Keratinocyte (primary cell): ENCODE data around the gene CYB5R4. TPM values are rescaled to one million over a fixed set of nuclear protein-coding genes. Genes with fewer than 3 reads are reported as not detected.

Source experiments
- DNase-seq: peaks from one replicate; pipeline ENCODE4 v3.0.0-alpha.2; 2011; ENCODE audit warnings: low read depth, missing footprints, low spot score
- FAIRE-seq: peaks from 2 replicates; lab custom pipeline; 2011; peaks lifted over from hg19 to GRCh38; lab: Jason Lieb, UNC
- H2AFZ ChIP-seq: 2 replicates; pipeline ENCODE4 v1.6.0; 2012; ENCODE audit warnings: low read length, control low read depth, inconsistent platforms; ENCODE audit not compliant: control insufficient read depth
- H3K27ac ChIP-seq: 2 replicates; pipeline ENCODE4 v1.5.1; 2011; ENCODE audit warnings: low read length; ENCODE audit not compliant: control insufficient read depth, insufficient read depth
- H3K27me3 ChIP-seq: 3 replicates; pipeline ENCODE4 v1.6.0; 2011; ENCODE audit warnings: low read length; ENCODE audit not compliant: control insufficient read depth, insufficient read depth; ENCODE audit errors: extremely low read depth
- H3K36me3 ChIP-seq, 2 experiments: 2 replicates in 1 of 2; 3 replicates in 1 of 2; pipeline ENCODE4 v1.5.1; 2011; ENCODE audit warnings: low read length in 2 of 2, mild to moderate bottlenecking in 1 of 2; ENCODE audit not compliant: control insufficient read depth in 2 of 2, insufficient read depth in 2 of 2; ENCODE audit errors: extremely low read depth in 1 of 2
- H3K4me1 ChIP-seq: 3 replicates; pipeline ENCODE4 v1.5.1; 2011; ENCODE audit warnings: low read length; ENCODE audit not compliant: control insufficient read depth, insufficient read depth; ENCODE audit errors: extremely low read depth
- H3K4me2 ChIP-seq: 3 replicates; pipeline ENCODE4 v1.6.0; 2011; ENCODE audit warnings: low read depth, low read length; ENCODE audit not compliant: control insufficient read depth, insufficient read depth; ENCODE audit errors: extremely low read depth
- H3K4me3 ChIP-seq, 3 experiments: fragments of 200-600 bp in 1 of 3; sonication (generic) in 1 of 3; 2 replicates in 2 of 3; 3 replicates in 1 of 3; pipeline ENCODE4 v1.5.1; 2011 to 2016; ENCODE audit warnings: low read length in 3 of 3, mild to moderate bottlenecking in 3 of 3, control low read depth in 2 of 3, inconsistent platforms in 1 of 3, low read depth in 1 of 3, mixed read lengths in 1 of 3, mixed run types in 1 of 3, moderate library complexity in 1 of 3; ENCODE audit not compliant: control insufficient read depth in 2 of 3, insufficient read depth in 2 of 3; ENCODE audit errors: extremely low read depth in 1 of 3
- H3K79me2 ChIP-seq: 2 replicates; pipeline ENCODE4 v1.6.0; 2012; ENCODE audit warnings: low read length; ENCODE audit not compliant: control insufficient read depth, insufficient read depth
- H3K9ac ChIP-seq: 3 replicates; pipeline ENCODE4 v1.6.0; 2011; ENCODE audit warnings: low read length; ENCODE audit not compliant: control insufficient read depth, insufficient read depth; ENCODE audit errors: extremely low read depth
- H3K9me1 ChIP-seq: 3 replicates; pipeline ENCODE4 v1.6.0; 2011; ENCODE audit warnings: low read length; ENCODE audit not compliant: control insufficient read depth, insufficient read depth; ENCODE audit errors: extremely low read depth
- H3K9me3 ChIP-seq: 2 replicates; pipeline ENCODE4 v1.5.1; 2012; ENCODE audit warnings: low read depth, low read length; ENCODE audit not compliant: control insufficient read depth
- H4K20me1 ChIP-seq: 3 replicates; pipeline ENCODE4 v1.6.0; 2011; ENCODE audit warnings: low read length; ENCODE audit not compliant: control insufficient read depth, insufficient read depth; ENCODE audit errors: extremely low read depth
- EZH2 ChIP-seq: IDR thresholded peaks from one replicate; pipeline ENCODE4 v1.6.1; 2012; ENCODE audit warnings: inconsistent platforms, mild to moderate bottlenecking, low read length, moderate library complexity
- dilution Hi-C: fragments of 300-500 bp; cut with MboI; formaldehyde crosslinking; loops from one replicate; pipeline ENCODE4 v1.7.0; 2020; ENCODE audit warnings: low sequenced_read_pairs; ENCODE audit not compliant: extremely low pct_ligation_motif_present
- polyA plus RNA-seq, 5 experiments: library from polyadenylated mRNA; depleted of rRNA in 3 of 5; stranded (reverse) in 3 of 5; stranded (forward) in 1 of 5; unstranded in 1 of 5; fragments of >200 nt; gene quantifications; 1 replicate in 1 of 5; 2 replicates in 3 of 5; 3 replicates in 1 of 5; pipeline versions ENCODE4 v1.2.1 to v1.2.3, GENCODE V29; 2011 to 2012; ENCODE audit warnings: missing spikeins in 2 of 5, low read depth in 1 of 5, low replicate concordance in 1 of 5
- TF ChIP-seq, protein P1 (sequence below), 3 experiments: IDR thresholded peaks in 1 of 3; conservative IDR thresholded peaks in 1 of 3; optimal IDR thresholded peaks in 1 of 3; 2 replicates in 2 of 3; 3 replicates in 1 of 3; pipeline versions ENCODE3 to v1.5.1; 2011; ENCODE audit warnings: low read length in 3 of 3, mild to moderate bottlenecking in 3 of 3, moderate library complexity in 2 of 3, control low read depth in 1 of 3, inconsistent platforms in 1 of 3; ENCODE audit not compliant: insufficient read depth in 2 of 3; ENCODE audit errors: extremely low read depth in 1 of 3

CYB5R4 gene
- polyA plus RNA-seq, 1 donor (not counting 4 experiments of a cell fraction or from before 2014, with no cell fraction given) = 14.0 TPM

DNA sequence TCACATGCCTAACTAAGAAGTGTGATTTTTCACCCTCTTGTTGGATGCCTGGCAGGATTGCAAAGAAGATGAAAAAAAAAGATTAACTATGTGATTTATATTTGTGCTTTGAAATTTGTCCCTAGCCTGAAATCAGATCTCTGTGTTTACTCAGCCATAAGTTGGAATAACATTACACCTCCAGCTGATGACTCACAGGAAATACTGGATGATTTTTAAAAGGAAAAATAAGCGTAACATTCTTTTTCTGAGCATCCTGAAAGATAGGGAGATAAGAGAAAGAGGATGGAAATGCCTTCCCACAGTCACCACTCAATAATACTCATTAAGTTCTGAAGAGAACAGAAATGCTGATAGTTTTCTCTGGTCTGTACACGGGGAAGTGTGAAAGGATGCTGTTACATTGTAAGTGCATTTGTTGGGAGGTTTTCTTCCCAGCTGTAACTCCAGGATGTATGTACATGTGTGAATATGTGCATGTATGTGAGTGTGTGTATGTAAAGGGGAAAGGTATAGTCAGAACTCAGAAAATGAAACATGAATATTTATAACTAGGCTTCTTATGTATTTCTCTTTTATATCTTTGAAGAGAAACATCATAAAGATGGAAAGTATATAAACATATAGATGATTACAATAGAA is 43.7 kb upstream of the CYB5R4 start:
- no peaks in the 10 kb centered on the region for H3K36me3 ChIP-seq
- FAIRE-seq = no peak
- H3K27ac ChIP-seq = no peak overlapping the region
- DNase-seq = no peak
- H3K27me3 ChIP-seq = no peaks in the 10 kb centered on the region
- no peaks in the 10 kb centered on the region for H4K20me1 ChIP-seq
- H3K9ac ChIP-seq = no peak overlapping the region
- TF ChIP-seq EZH2 = no peak
- TF ChIP-seq, protein P1, sequence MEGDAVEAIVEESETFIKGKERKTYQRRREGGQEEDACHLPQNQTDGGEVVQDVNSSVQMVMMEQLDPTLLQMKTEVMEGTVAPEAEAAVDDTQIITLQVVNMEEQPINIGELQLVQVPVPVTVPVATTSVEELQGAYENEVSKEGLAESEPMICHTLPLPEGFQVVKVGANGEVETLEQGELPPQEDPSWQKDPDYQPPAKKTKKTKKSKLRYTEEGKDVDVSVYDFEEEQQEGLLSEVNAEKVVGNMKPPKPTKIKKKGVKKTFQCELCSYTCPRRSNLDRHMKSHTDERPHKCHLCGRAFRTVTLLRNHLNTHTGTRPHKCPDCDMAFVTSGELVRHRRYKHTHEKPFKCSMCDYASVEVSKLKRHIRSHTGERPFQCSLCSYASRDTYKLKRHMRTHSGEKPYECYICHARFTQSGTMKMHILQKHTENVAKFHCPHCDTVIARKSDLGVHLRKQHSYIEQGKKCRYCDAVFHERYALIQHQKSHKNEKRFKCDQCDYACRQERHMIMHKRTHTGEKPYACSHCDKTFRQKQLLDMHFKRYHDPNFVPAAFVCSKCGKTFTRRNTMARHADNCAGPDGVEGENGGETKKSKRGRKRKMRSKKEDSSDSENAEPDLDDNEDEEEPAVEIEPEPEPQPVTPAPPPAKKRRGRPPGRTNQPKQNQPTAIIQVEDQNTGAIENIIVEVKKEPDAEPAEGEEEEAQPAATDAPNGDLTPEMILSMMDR (optimal IDR thresholded peaks at IDR 0.05 in 1 of 3, IDR thresholded peaks at IDR 0.05 in 1 of 3, conservative IDR thresholded peaks at IDR 0.05 in 1 of 3; ENCODE audit: extremely low read depth in 1 of 3, insufficient read depth in 2 of 3, low read length in 3 of 3) = no peak
- H3K4me3 ChIP-seq = no peak overlapping the region
- H3K79me2 ChIP-seq = no peaks in the 10 kb centered on the region
- no peaks in the 10 kb centered on the region for H3K9me3 ChIP-seq
- dilution Hi-C loops = no loop called here
- no peak overlapping the region for H2AFZ ChIP-seq
- no peaks in the 10 kb centered on the region for H3K9me1 ChIP-seq
- H3K4me2 ChIP-seq = no peak overlapping the region
- H3K4me1 ChIP-seq = no peaks in the 10 kb centered on the region

DNA sequence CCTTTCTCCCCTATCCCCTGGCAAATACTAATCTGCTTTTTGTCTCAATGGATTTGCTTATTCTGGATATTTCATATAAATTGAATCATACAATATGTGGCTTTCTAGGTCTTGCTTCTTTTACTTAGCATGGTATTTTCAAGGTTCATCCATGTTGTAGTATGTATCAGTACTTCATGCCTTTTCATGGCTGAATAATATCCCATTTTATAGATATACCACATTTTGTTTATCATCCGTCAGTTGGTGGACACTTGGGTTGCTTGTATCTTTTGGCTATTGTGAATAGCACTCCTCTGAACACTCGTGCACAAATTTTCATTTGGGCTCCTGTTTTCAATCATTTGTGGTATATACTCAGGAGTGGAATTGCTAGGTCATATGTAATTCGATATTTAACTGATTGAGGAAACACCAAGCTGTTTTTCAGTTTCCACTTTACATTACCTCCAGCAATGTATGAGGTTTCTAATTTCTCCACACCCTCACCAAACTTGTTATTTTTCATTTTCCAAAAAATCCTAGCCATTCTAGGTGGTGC is 36.8 kb upstream of the CYB5R4 start:
- FAIRE-seq = no peak
- dilution Hi-C loops = no loop called here
- H3K9me1 ChIP-seq = no peaks in the 10 kb centered on the region
- H3K27me3 ChIP-seq = no peaks in the 10 kb centered on the region
- H3K4me2 ChIP-seq = no peak overlapping the region
- no peak for TF ChIP-seq EZH2
- TF ChIP-seq, protein P1 (optimal IDR thresholded peaks at IDR 0.05 in 1 of 3, IDR thresholded peaks at IDR 0.05 in 1 of 3, conservative IDR thresholded peaks at IDR 0.05 in 1 of 3; ENCODE audit: extremely low read depth in 1 of 3, insufficient read depth in 2 of 3, low read length in 3 of 3) = no peak
- no peak overlapping the region for H3K27ac ChIP-seq
- DNase-seq = no peak
- H4K20me1 ChIP-seq = no peaks in the 10 kb centered on the region
- no peak overlapping the region for H3K9ac ChIP-seq
- no peak overlapping the region for H3K4me3 ChIP-seq
- H3K9me3 ChIP-seq = no peaks in the 10 kb centered on the region
- H3K79me2 ChIP-seq = no peaks in the 10 kb centered on the region
- no peaks in the 10 kb centered on the region for H3K4me1 ChIP-seq
- no peak overlapping the region for H2AFZ ChIP-seq
- no peaks in the 10 kb centered on the region for H3K36me3 ChIP-seq
